Activated naive CD8-positive, alpha-beta T cell treated with anti-CD3 and anti-CD28 coated beads, Interleukin-2, amount 10 ng/mL, durations not matched to agents 7 days and 5 days (primary cell): Measurements from ENCODE around the gene SRBD1. TPM values are rescaled to one million over a fixed set of nuclear protein-coding genes. Genes with fewer than 3 reads are reported as not detected.
A peak's percentile ranks its signal among the peaks of the same experiment; 100 is the strongest.

ENCODE experiments used
- ATAC-seq: fragments of 150-1000 bp; cut with Tn5 transposase; one replicate; pipeline ENCODE4 v1.10.0; 2021; ENCODE audit warnings: low read depth, moderate library complexity
- POLR2A ChIA-PET: fragments of 350-600 bp; sonication (Branson Sonifier 250); formaldehyde crosslinking; loops from one replicate; lab custom pipeline; 2021; ENCODE audit warnings: antibody characterized with exemption; lab: Charles Lee
- DNase-seq: peaks from one replicate; pipeline ENCODE4 v3.0.0; 2021
- H3K27ac Mint-ChIP-seq: one replicate; pipeline ENCODE4 v1.8.0; 2022; ENCODE audit warnings: mild to moderate bottlenecking, mixed read lengths
- H3K27me3 Mint-ChIP-seq: one replicate; pipeline ENCODE4 v1.8.0; 2022; ENCODE audit warnings: mild to moderate bottlenecking, moderate library complexity, mixed read lengths
- H3K36me3 Mint-ChIP-seq: one replicate; pipeline ENCODE4 v1.8.0; 2021; ENCODE audit warnings: mild to moderate bottlenecking, mixed read lengths
- H3K4me1 Mint-ChIP-seq: one replicate; pipeline ENCODE4 v1.8.0; 2021; ENCODE audit warnings: mixed read lengths
- H3K4me3 Mint-ChIP-seq: one replicate; pipeline ENCODE4 v1.8.0; 2022; ENCODE audit warnings: mild to moderate bottlenecking, moderate library complexity, mixed read lengths
- H3K9me3 Mint-ChIP-seq: one replicate; pipeline ENCODE4 v1.8.0; 2021; ENCODE audit warnings: mixed read lengths
- total RNA-seq, 2 experiments: library from RNA; stranded (reverse); gene quantifications; one replicate each; pipeline ENCODE4 v1.2.3, GENCODE V29; 2021

Gene SRBD1
- total RNA-seq, result 10 to 100 TPM; 20.5 to 23.9 TPM

- Mint-ChIP-seq H3K4me1 (peaks cover 14% of the 10 kb centered on the region), H3K27me3 (no peaks in the 10 kb centered on the region), H3K9me3 (no peaks in the 10 kb centered on the region), H3K36me3 (no peaks in the 10 kb centered on the region), H3K27ac (peak within 1 kb of the TSS; percentile 86), H3K4me3 (peak within 1 kb of the TSS; percentile 94)
- POLR2A ChIA-PET, result interaction anchor here (0.7 to 1.0 kb wide), 4 partner anchors 26 to 1791 kb away, joined by 3 to 7 read pairs (median 4); partner anchors contain the start of gene MSH2
- peak; percentile 89 for DNase-seq
- peak; percentile 91 for ATAC-seq
Observed at GRCh38 chr2:45611020-45611859, at the start of gene SRBD1. Gene SRBD1, minus strand, starts transcription at chr2:45611267. Its CDS starts 5,826 bp downstream, at chr2:45605441.

GRCh38 chr2:45654250-45654649, 43.2 kb upstream of the SRBD1 start:
- no peak overlapping the region for H3K4me3 Mint-ChIP-seq
- ATAC-seq (no peak), DNase-seq (no peak)
- H3K4me1 Mint-ChIP-seq, result peaks cover 23% of the 10 kb centered on the region
- no peaks in the 10 kb centered on the region for H3K9me3 Mint-ChIP-seq
- H3K27ac Mint-ChIP-seq, result no peak overlapping the region
- peaks cover 2% of the 10 kb centered on the region for H3K27me3 Mint-ChIP-seq
- POLR2A ChIA-PET, result no interaction called here
- H3K36me3 Mint-ChIP-seq, result peaks cover 7% of the 10 kb centered on the region

- peak overlapping the region; percentile 75 for H3K4me3 Mint-ChIP-seq
- no peak overlapping the region for H3K27ac Mint-ChIP-seq
- POLR2A ChIA-PET, result no interaction called here
- H3K27me3 Mint-ChIP-seq, result peaks cover 2% of the 10 kb centered on the region
- H3K36me3 Mint-ChIP-seq, result peaks cover 5% of the 10 kb centered on the region
- no peak for DNase-seq
- H3K9me3 Mint-ChIP-seq, result no peaks in the 10 kb centered on the region
- no peak for ATAC-seq
- peaks cover 25% of the 10 kb centered on the region for H3K4me1 Mint-ChIP-seq
Observed at GRCh38 chr2:45653122-45653913, 42.3 kb upstream of the SRBD1 start.

- H3K36me3 Mint-ChIP-seq, result peaks cover 4% of the 10 kb centered on the region
- H3K4me1 Mint-ChIP-seq, result peaks cover 29% of the 10 kb centered on the region
- POLR2A ChIA-PET, result interaction anchor here (0.7 to 1.1 kb wide), 3 partner anchors 9 to 360 kb away, joined by 3 to 4 read pairs (median 3); no protein-coding TSS in a partner anchor
- no peaks in the 10 kb centered on the region for H3K9me3 Mint-ChIP-seq
- H3K4me3 Mint-ChIP-seq, result peak overlapping the region; percentile 75
- DNase-seq (peak; percentile 57), ATAC-seq (no peak)
- H3K27ac Mint-ChIP-seq, result peak overlapping the region; percentile 68
- peaks cover 2% of the 10 kb centered on the region for H3K27me3 Mint-ChIP-seq
Observed at GRCh38 chr2:45652090-45653031, 41.3 kb upstream of the SRBD1 start.

- POLR2A ChIA-PET, result interaction anchor here (0.7 to 1.1 kb wide), 3 partner anchors 9 to 361 kb away, joined by 3 to 4 read pairs (median 3); no protein-coding TSS in a partner anchor
- H3K36me3 Mint-ChIP-seq, result peaks cover 6% of the 10 kb centered on the region
- peak; percentile 30 for ATAC-seq
Observed at GRCh38 chr2:45651415-45652089, 40.5 kb upstream of the SRBD1 start, which contains the start of gene PRKCE. Gene PRKCE, plus strand, starts transcription at chr2:45651675.

GRCh38 chr2:45650851-45651414, 39.9 kb upstream of the SRBD1 start:
- DNase-seq (peak; percentile 90), ATAC-seq (peak; percentile 88)
- Mint-ChIP-seq H3K36me3 (peaks cover 6% of the 10 kb centered on the region), H3K27ac (peak overlapping the region; percentile 100), H3K4me1 (peaks cover 28% of the 10 kb centered on the region), H3K4me3 (peak overlapping the region; percentile 99), H3K27me3 (peaks cover 2% of the 10 kb centered on the region), H3K9me3 (no peaks in the 10 kb centered on the region)
- POLR2A ChIA-PET, result interaction anchor here (0.7 to 1.7 kb wide), 3 partner anchors 14 to 285 kb away, joined by 3 read pairs; no protein-coding TSS in a partner anchor

More at GRCh38 chr2:45651415-45652089, 40.5 kb upstream of the SRBD1 start, which contains the start of gene PRKCE:
- H3K27ac Mint-ChIP-seq, result peak within 1 kb of the TSS; percentile 100
- peaks cover 29% of the 10 kb centered on the region for H3K4me1 Mint-ChIP-seq
- H3K27me3 Mint-ChIP-seq, result peaks cover 2% of the 10 kb centered on the region
- H3K4me3 Mint-ChIP-seq, result peak within 1 kb of the TSS; percentile 99
- peak; percentile 59 for DNase-seq
- H3K9me3 Mint-ChIP-seq, result no peaks in the 10 kb centered on the region

- H3K4me3 Mint-ChIP-seq, result peak overlapping the region; percentile 87
- H3K4me1 Mint-ChIP-seq, result peaks cover 28% of the 10 kb centered on the region
- ATAC-seq (peak; percentile 16), DNase-seq (peak; percentile 66)
- H3K9me3 Mint-ChIP-seq, result no peaks in the 10 kb centered on the region
- POLR2A ChIA-PET, result interaction anchor here (0.5 to 1.7 kb wide), 9 partner anchors 14 to 286 kb away, joined by 3 to 4 read pairs (median 3); no protein-coding TSS in a partner anchor
- H3K27me3 Mint-ChIP-seq, result peaks cover 5% of the 10 kb centered on the region
- peak overlapping the region; percentile 87 for H3K27ac Mint-ChIP-seq
- peaks cover 6% of the 10 kb centered on the region for H3K36me3 Mint-ChIP-seq
Observed at GRCh38 chr2:45649858-45650811, 39.1 kb upstream of the SRBD1 start.

GRCh38 chr2:45649462-45649857, 38.4 kb upstream of the SRBD1 start:
- no peak for ATAC-seq
- H3K27me3 Mint-ChIP-seq, result peaks cover 5% of the 10 kb centered on the region
- POLR2A ChIA-PET, result interaction anchor here (0.9 to 1.7 kb wide), 6 partner anchors 22 to 287 kb away, joined by 3 to 4 read pairs (median 3); no protein-coding TSS in a partner anchor
- H3K4me3 Mint-ChIP-seq, result peak overlapping the region; percentile 87
- H3K9me3 Mint-ChIP-seq, result no peaks in the 10 kb centered on the region
- H3K36me3 Mint-ChIP-seq, result peaks cover 6% of the 10 kb centered on the region
- no peak for DNase-seq
- H3K27ac Mint-ChIP-seq, result peak overlapping the region; percentile 71
- peaks cover 27% of the 10 kb centered on the region for H3K4me1 Mint-ChIP-seq

GRCh38 chr2:45648636-45649035, 37.6 kb upstream of the SRBD1 start:
- no peaks in the 10 kb centered on the region for H3K9me3 Mint-ChIP-seq
- no peak for ATAC-seq
- peaks cover 6% of the 10 kb centered on the region for H3K36me3 Mint-ChIP-seq
- DNase-seq, result no peak
- POLR2A ChIA-PET, result no interaction called here
- peaks cover 20% of the 10 kb centered on the region for H3K4me1 Mint-ChIP-seq
- H3K27ac Mint-ChIP-seq, result no peak overlapping the region
- no peak overlapping the region for H3K4me3 Mint-ChIP-seq
- peaks cover 10% of the 10 kb centered on the region for H3K27me3 Mint-ChIP-seq

- no peak overlapping the region for H3K4me3 Mint-ChIP-seq
- H3K9me3 Mint-ChIP-seq, result no peaks in the 10 kb centered on the region
- DNase-seq (no peak), ATAC-seq (no peak)
- POLR2A ChIA-PET, result no interaction called here
- no peak overlapping the region for H3K27ac Mint-ChIP-seq
- peaks cover 12% of the 10 kb centered on the region for H3K27me3 Mint-ChIP-seq
- peaks cover 6% of the 10 kb centered on the region for H3K36me3 Mint-ChIP-seq
- peaks cover 17% of the 10 kb centered on the region for H3K4me1 Mint-ChIP-seq
Observed at GRCh38 chr2:45647986-45648520, 37.0 kb upstream of the SRBD1 start.
